Prostate gland (tissue), 2 donors: ENCODE measurements around the gene NHS. TPM values are rescaled to one million over a fixed set of nuclear protein-coding genes. Genes with fewer than 3 reads are reported as not detected.

ENCODE experiments used
- DNase-seq: peaks from one replicate; pipeline ENCODE4 v3.0.0-alpha.2; 2019; ENCODE audit warnings: low spot score
- H3K27ac ChIP-seq, 2 donors: fragments of 200-600 bp; sonication (generic); 2 replicates each; pipeline ENCODE4 v1.5.1; 2017 to 2019
- H3K27me3 ChIP-seq: fragments of 200-600 bp; sonication (generic); replicated peaks from 2 replicates; pipeline ENCODE4 v1.5.1; 2019; ENCODE audit not compliant: insufficient read depth
- H3K36me3 ChIP-seq, 2 donors: fragments of 200-600 bp; sonication (generic); 1 replicate in 1 of 2; 2 replicates in 1 of 2; pipeline versions ENCODE4 v1.5.1 to v1.8.1; 2017 to 2019
- H3K4me1 ChIP-seq: fragments of 200-600 bp; sonication (generic); replicated peaks from 2 replicates; pipeline ENCODE4 v1.5.1; 2019
- H3K4me3 ChIP-seq, 2 donors: fragments of 200-600 bp; sonication (generic); 2 replicates each; pipeline ENCODE4 v1.5.1; 2017 to 2019
- H3K9me3 ChIP-seq: fragments of 200-600 bp; sonication (generic); 2 replicates; pipeline ENCODE4 v1.5.1; 2017
- CTCF ChIP-seq, 4 experiments: fragments of 200-600 bp in 2 of 4; fragments of 450-650 bp in 2 of 4; sonication (generic) in 2 of 4; IDR thresholded peaks; 1 replicate in 3 of 4; 2 replicates in 1 of 4; pipeline ENCODE4 v1.5.1; 2016 to 2019; ENCODE audit warnings: antibody characterized with exemption in 4 of 4, mild to moderate bottlenecking in 2 of 4, moderate library complexity in 2 of 4
- POLR2A ChIP-seq: fragments of 450-650 bp; IDR thresholded peaks from one replicate; pipeline ENCODE4 v1.6.1; 2016; ENCODE audit warnings: antibody characterized with exemption, mild to moderate bottlenecking
- POLR2AphosphoS5 ChIP-seq: sonication (generic); formaldehyde crosslinking; IDR thresholded peaks from one replicate; pipeline ENCODE4 v1.6.1; 2017; ENCODE audit warnings: antibody characterized with exemption
- WGBS: methylation state at CpG from one replicate; pipeline ENCODE4 v1.1.5; 2018; 5-methylcytosine and 5-hydroxymethylcytosine counted together
- intact Hi-C: fragments of 100-400 bp; cut with DNase I; formaldehyde crosslinking; loops from one replicate; pipeline ENCODE4 v1.14.2; 2022
- total RNA-seq, 2 donors: library from RNA; depleted of rRNA; stranded (reverse); fragments of >200 nt; gene quantifications; one replicate each; pipeline ENCODE4 v1.1.0, GENCODE V29; 2016

NHS gene
- total RNA-seq, 2 donors from 2014 or later: 4.8 to 17.7 TPM

GRCh38 chrX:17587366-17587765, 212.4 kb downstream of the NHS start:
- H3K36me3 ChIP-seq: no peaks in the 10 kb centered on the region
- 59% methylated on average over 6 of the region's 6 CpGs for WGBS
- no peak for DNase-seq
- no peaks in the 10 kb centered on the region for H3K9me3 ChIP-seq
- no peaks in the 10 kb centered on the region for H3K4me1 ChIP-seq
- H3K27me3 ChIP-seq: no peaks in the 10 kb centered on the region
- intact Hi-C loops: loop anchor here (10.0 kb wide), 1 partner anchor 343 kb away; no protein-coding TSS in a partner anchor
- H3K4me3 ChIP-seq: no peak overlapping the region
- TF ChIP-seq CTCF (IDR thresholded peaks at IDR 0.05): no peak
- no peak for TF ChIP-seq POLR2AphosphoS5
- no peak for TF ChIP-seq POLR2A
- no peak overlapping the region for H3K27ac ChIP-seq

GRCh38 chrX:17588303-17588702, 213.3 kb downstream of the NHS start:
- Histone ChIP-seq H3K27ac (no peak overlapping the region), H3K27me3 (no peaks in the 10 kb centered on the region), H3K9me3 (no peaks in the 10 kb centered on the region), H3K4me1 (no peaks in the 10 kb centered on the region), H3K36me3 (no peaks in the 10 kb centered on the region), H3K4me3 (no peak overlapping the region)
- WGBS: 83% methylated on average over 3 of the region's 3 CpGs
- DNase-seq: no peak
- intact Hi-C loops: loop anchor here (10.0 kb wide), 1 partner anchor 344 kb away; no protein-coding TSS in a partner anchor
- TF ChIP-seq POLR2A (no peak), CTCF (IDR thresholded peaks at IDR 0.05) (no peak), POLR2AphosphoS5 (no peak)

GRCh38 chrX:17590892-17591740, 216.1 kb downstream of the NHS start:
- H3K27me3 ChIP-seq: no peaks in the 10 kb centered on the region
- no peak overlapping the region for H3K27ac ChIP-seq
- H3K4me3 ChIP-seq: no peak overlapping the region
- intact Hi-C loops: loop anchor here (2.0 to 5.0 kb wide), 2 partner anchors 96 to 216 kb away; partner anchors contain the start of gene NHS
- H3K4me1 ChIP-seq: no peaks in the 10 kb centered on the region
- TF ChIP-seq POLR2A (no peak), POLR2AphosphoS5 (no peak), CTCF (IDR thresholded peaks at IDR 0.05) (peak in 3 of 4 experiments; percentile 39 to 62 (median 60))
- 38% methylated on average over 9 of the region's 9 CpGs for WGBS
- DNase-seq: peak; percentile 26
- no peaks in the 10 kb centered on the region for H3K36me3 ChIP-seq
- no peaks in the 10 kb centered on the region for H3K9me3 ChIP-seq

GRCh38 chrX:17591741-17592110, 216.7 kb downstream of the NHS start:
- DNase-seq: no peak
- no peak overlapping the region for H3K4me3 ChIP-seq
- TF ChIP-seq POLR2AphosphoS5 (no peak), CTCF (IDR thresholded peaks at IDR 0.05) (no peak), POLR2A (no peak)

More at GRCh38 chrX:17591741-17592110, 216.7 kb downstream of the NHS start:
- Histone ChIP-seq H3K27ac (no peak overlapping the region), H3K27me3 (no peaks in the 10 kb centered on the region), H3K4me1 (no peaks in the 10 kb centered on the region), H3K36me3 (no peaks in the 10 kb centered on the region), H3K9me3 (no peaks in the 10 kb centered on the region)
- intact Hi-C loops: loop anchor here (2.0 to 5.0 kb wide), 2 partner anchors 96 to 217 kb away; partner anchors contain the start of gene NHS
- 45% methylated on average over 4 of the region's 4 CpGs for WGBS
